Measurements from ENCODE around the gene CFAP47. TPM values are rescaled to one million over a fixed set of nuclear protein-coding genes. Genes with fewer than 3 reads are reported as not detected.

CFAP47 gene
- total and polyA plus RNA-seq, 2 of the 4 experiments (the other 2 are of a cell fraction) = not detected

DNA sequence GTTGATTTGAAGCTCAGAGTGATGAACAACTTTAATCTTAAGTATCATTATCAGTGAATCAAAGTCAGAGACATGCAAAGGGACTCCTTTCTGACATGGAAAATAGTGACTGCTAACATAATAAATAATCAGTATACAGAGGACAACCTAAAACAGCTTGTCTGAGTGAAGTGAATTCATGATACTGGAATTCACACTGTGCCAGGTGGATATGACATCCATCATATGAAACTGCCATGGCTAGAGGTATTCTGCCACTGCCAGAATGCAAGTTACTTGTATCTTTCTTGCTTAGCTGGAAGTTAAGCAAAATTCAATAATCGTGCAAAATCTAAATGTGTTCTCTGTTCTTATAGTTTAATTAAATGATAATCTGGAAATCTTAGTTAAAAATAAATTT, 429.0 kb downstream of the CFAP47 start:
- Histone ChIP-seq H3K9me3 (ENCODE audit: control insufficient read depth, insufficient read depth, low read length) (no peaks in the 10 kb centered on the region; the same call in 1 of the 2 replicates), H3K4me2 (ENCODE audit: low read depth, low read length) (no peak overlapping the region), H3K56ac (ENCODE audit: extremely low read depth, insufficient read depth, low read length) (no peak overlapping the region), H3K9me1 (ENCODE audit: insufficient read depth, low read length) (no peaks in the 10 kb centered on the region), H4K8ac (ENCODE audit: low read depth in 2 of 2, low read length in 2 of 2) (no peak overlapping the region), H2BK120ac (ENCODE audit: low read depth, low read length) (no peak overlapping the region), H3K79me1 (ENCODE audit: low read depth in 1 of 2, low read length in 2 of 2) (no peaks in the 10 kb centered on the region), H3K36me3 (ENCODE audit: control insufficient read depth, insufficient read depth, low read length) (no peaks in the 10 kb centered on the region), H3K4me1 (ENCODE audit: control insufficient read depth, insufficient read depth, low read length) (no peaks in the 10 kb centered on the region), H2AK5ac (ENCODE audit: low read depth, low read length) (no peak overlapping the region), H2AFZ (replicated peaks; ENCODE audit: low read length, poor library complexity) (no peak overlapping the region), H4K20me1 (ENCODE audit: insufficient read depth, low read length) (no peaks in the 10 kb centered on the region), H3K14ac (replicated peaks; ENCODE audit: low read depth, low read length) (no peak overlapping the region), H3K4me3 (ENCODE audit: insufficient read depth, low read depth, low read length) (no peak overlapping the region), H3K18ac (ENCODE audit: low read depth, low read length) (no peak overlapping the region), H3K27me3 (ENCODE audit: control insufficient read depth, insufficient read depth, low read length) (no peaks in the 10 kb centered on the region), H3K23ac (ENCODE audit: low read depth, low read length) (no peak overlapping the region), H2BK20ac (ENCODE audit: low read depth, low read length) (no peak overlapping the region), H4K91ac (ENCODE audit: insufficient read depth, low read depth, low read length) (no peak overlapping the region), H2AK9ac (replicated peaks; ENCODE audit: low read depth, low read length, poor library complexity) (no peak overlapping the region), H2BK15ac (ENCODE audit: low read depth, low read length) (no peak overlapping the region), H3K27ac (ENCODE audit: insufficient read depth, low read length) (no peak overlapping the region), H3K9ac (ENCODE audit: low read depth, low read length) (no peak overlapping the region), H4K5ac (ENCODE audit: low read depth, low read length) (no peak overlapping the region), H2BK5ac (ENCODE audit: low read depth, low read length, poor library complexity, severe bottlenecking) (no peak overlapping the region), H3K4ac (ENCODE audit: low read depth, low read length) (no peak overlapping the region)
- intact Hi-C loops (cut with micrococcal nuclease) (no loop called here), in situ Hi-C loops (cut with MboI; ENCODE audit: low sequenced_read_pairs) (no loop called here), dilution Hi-C loops (cut with HindIII; ENCODE audit: low sequenced_read_pairs, unreplicated experiment) (no loop called here)
- WGBS, 2 experiments (ENCODE audit: extremely low coverage in 2 of 2, insufficient read length in 1 of 2) = no CpG with 5 or more reads among the region's 1 CpG
- ChIA-PET CTCF (no interaction called here), POLR2A (ENCODE audit: unreplicated experiment) (no interaction called here)
- BruUV-seq (replicated peaks) = no TSS peak
- no peak for DNase-seq
- ATAC-seq (ENCODE audit: low read depth) = no peak
- TF ChIP-seq, protein P1, sequence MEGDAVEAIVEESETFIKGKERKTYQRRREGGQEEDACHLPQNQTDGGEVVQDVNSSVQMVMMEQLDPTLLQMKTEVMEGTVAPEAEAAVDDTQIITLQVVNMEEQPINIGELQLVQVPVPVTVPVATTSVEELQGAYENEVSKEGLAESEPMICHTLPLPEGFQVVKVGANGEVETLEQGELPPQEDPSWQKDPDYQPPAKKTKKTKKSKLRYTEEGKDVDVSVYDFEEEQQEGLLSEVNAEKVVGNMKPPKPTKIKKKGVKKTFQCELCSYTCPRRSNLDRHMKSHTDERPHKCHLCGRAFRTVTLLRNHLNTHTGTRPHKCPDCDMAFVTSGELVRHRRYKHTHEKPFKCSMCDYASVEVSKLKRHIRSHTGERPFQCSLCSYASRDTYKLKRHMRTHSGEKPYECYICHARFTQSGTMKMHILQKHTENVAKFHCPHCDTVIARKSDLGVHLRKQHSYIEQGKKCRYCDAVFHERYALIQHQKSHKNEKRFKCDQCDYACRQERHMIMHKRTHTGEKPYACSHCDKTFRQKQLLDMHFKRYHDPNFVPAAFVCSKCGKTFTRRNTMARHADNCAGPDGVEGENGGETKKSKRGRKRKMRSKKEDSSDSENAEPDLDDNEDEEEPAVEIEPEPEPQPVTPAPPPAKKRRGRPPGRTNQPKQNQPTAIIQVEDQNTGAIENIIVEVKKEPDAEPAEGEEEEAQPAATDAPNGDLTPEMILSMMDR (conservative IDR thresholded peaks at IDR 0.05; ENCODE audit: low read depth, low read length) = no peak
- TF ChIP-seq, protein P2, sequence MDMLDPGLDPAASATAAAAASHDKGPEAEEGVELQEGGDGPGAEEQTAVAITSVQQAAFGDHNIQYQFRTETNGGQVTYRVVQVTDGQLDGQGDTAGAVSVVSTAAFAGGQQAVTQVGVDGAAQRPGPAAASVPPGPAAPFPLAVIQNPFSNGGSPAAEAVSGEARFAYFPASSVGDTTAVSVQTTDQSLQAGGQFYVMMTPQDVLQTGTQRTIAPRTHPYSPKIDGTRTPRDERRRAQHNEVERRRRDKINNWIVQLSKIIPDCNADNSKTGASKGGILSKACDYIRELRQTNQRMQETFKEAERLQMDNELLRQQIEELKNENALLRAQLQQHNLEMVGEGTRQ (IDR thresholded peaks at IDR 0.05; ENCODE audit: low read depth, low read length) = no peak

Data from IMR-90 (cell line).